Stimulated activated CD8-positive, alpha-beta memory T cell treated with anti-CD3 and anti-CD28 coated beads, Interleukin-4, amount 100 ng/mL, for 24 hours (primary cell): ENCODE measurements around the gene RPA1.
"Not testable (repeated sequence)": the region's sequence is repeated elsewhere in the genome, so short reads cannot be mapped to it uniquely, and the experiment has no call there.

ENCODE experiments used
- DNase-seq: peaks from one replicate; pipeline ENCODE4 v3.0.0-alpha.2; 2020; ENCODE audit warnings: low read depth

RPA1 gene

GRCh38 chr17:1880851-1881630 is 51.2 kb downstream of the RPA1 start:
- no peak for DNase-seq

- peak; percentile 6 for DNase-seq
Measured at GRCh38 chr17:1882836-1883235, 53.0 kb downstream of the RPA1 start.

- no peak for DNase-seq
Measured at GRCh38 chr17:1883536-1883935, 53.7 kb downstream of the RPA1 start.

- no peak for DNase-seq
Measured at GRCh38 chr17:1888741-1889140, 58.9 kb downstream of the RPA1 start.

GRCh38 chr17:1890758-1891450 is 61.1 kb downstream of the RPA1 start:
- no peak for DNase-seq

- no peak for DNase-seq
Measured at GRCh38 chr17:1894753-1895339, 65.0 kb downstream of the RPA1 start.

GRCh38 chr17:1895479-1895878 is 65.7 kb downstream of the RPA1 start:
- DNase-seq, result not testable (repeated sequence)

- DNase-seq, result no peak
Measured at GRCh38 chr17:1896243-1897104, 66.7 kb downstream of the RPA1 start.

GRCh38 chr17:1897105-1897656 is 67.4 kb downstream of the RPA1 start:
- DNase-seq, result no peak

- no peak for DNase-seq
Measured at GRCh38 chr17:1898332-1898731, 68.5 kb downstream of the RPA1 start.

GRCh38 chr17:1898872-1899271 is 69.1 kb downstream of the RPA1 start:
- no peak for DNase-seq

- no peak for DNase-seq
Measured at GRCh38 chr17:1899403-1900000, 69.7 kb downstream of the RPA1 start.

- no peak for DNase-seq
Measured at GRCh38 chr17:1904273-1905182, 74.7 kb downstream of the RPA1 start.

GRCh38 chr17:1905190-1905913 is 75.5 kb downstream of the RPA1 start:
- no peak for DNase-seq

- DNase-seq, result no peak
Measured at GRCh38 chr17:1906662-1907101, 76.9 kb downstream of the RPA1 start.

GRCh38 chr17:1907216-1907631 is 77.4 kb downstream of the RPA1 start:
- DNase-seq, result no peak

- DNase-seq, result no peak
Measured at GRCh38 chr17:1907909-1908698, 78.3 kb downstream of the RPA1 start.

- DNase-seq, result no peak
Measured at GRCh38 chr17:1908699-1909309, 79.0 kb downstream of the RPA1 start.
